ENCODE data around the gene ECHS1.
"Not testable (repeated sequence)": the region's sequence is repeated elsewhere in the genome, so short reads cannot be mapped to it uniquely, and the experiment has no call there.

Gene ECHS1

DNA sequence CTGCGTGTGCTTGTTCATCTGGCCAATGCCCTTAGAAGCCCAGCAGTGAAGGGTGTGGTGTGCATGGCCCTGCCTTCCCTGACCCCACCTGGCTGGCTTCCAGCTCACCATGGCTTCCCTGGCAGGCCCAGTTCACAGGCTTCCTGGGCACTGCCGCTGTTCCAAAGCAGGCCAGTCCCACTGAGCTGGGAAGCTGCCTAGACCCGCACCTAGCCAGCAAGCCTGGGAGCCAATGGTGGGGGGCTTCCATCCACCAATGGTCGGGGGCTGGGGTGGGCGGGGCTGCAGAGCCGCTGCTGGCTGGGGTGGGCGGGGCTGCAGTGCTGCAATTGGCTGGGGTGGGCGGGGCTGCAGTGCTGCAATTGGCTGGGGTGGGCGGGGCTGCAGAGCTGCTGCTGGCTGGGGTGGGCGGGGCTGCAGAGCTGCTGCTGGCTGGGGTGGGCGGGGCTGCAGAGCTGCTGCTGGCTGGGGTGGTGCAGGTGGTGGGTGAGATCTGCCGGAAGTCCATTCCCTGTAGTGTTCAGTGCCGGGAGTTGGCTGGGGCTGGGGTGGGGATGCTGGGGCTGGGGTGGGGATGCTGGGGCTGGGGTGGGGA, 48.9 kb downstream of the ECHS1 start:
- no peak for DNase-seq (ENCODE audit: low spot score)

DNA sequence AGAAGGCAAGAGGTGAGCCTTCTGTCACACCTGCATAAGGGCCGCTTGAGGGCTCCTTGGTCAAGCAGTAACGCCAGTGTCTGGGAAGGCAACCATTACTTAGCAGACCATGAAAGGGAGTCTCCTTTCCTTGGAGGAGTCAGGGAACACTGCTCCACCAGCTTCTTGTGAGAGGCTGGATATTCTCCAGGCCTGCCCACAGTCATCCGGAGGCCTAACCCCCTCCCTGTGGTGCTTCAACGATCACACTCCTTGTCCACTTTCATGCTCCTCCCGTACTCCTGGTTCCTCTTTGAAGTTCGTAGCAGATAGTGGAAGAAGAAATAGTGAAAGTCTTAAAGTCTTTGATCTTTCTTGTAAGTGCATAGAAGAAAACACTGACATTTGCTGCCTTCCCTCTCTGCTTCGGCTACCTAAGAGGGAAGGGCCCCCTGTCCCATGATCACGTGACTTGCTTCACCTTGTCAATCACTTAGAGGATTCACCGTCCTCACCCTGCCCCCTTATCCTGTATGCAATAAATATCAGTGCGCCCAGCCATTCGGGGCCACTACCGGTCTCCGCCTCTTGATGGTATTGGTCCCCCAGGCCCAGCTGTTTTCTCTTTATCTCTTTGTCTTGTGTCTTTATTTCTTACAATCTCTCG, 51.0 kb downstream of the ECHS1 start:
- not testable (repeated sequence) for DNase-seq (ENCODE audit: low spot score)

DNA sequence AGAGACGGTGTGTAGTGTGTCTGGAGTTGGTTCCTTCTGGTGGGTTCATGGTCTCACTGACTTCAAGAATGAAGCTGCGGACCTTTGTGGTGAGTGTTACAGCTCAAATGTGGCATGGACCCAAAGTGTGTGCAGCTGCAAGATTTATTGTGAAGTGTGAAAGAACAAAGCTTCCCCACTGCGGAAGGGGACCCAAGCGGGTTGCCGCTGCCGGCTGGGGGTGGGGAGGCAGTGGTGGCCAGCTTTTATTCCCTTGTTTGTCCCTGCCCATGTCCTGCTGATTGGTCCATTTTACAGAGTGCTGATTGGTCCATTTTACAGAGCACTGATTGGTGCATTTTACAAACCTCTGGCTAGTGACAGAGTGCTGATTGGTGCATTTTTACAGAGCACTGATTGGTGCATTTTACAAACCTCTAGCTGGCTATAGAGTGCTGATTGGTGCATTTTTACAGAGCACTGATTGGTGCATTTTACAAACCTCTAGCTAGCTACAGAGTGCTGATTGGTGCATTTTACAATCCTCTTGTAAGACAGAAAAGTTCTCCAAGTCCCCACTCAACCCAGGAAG, 52.2 kb downstream of the ECHS1 start:
- DNase-seq (ENCODE audit: low spot score), result not testable (repeated sequence)

DNA sequence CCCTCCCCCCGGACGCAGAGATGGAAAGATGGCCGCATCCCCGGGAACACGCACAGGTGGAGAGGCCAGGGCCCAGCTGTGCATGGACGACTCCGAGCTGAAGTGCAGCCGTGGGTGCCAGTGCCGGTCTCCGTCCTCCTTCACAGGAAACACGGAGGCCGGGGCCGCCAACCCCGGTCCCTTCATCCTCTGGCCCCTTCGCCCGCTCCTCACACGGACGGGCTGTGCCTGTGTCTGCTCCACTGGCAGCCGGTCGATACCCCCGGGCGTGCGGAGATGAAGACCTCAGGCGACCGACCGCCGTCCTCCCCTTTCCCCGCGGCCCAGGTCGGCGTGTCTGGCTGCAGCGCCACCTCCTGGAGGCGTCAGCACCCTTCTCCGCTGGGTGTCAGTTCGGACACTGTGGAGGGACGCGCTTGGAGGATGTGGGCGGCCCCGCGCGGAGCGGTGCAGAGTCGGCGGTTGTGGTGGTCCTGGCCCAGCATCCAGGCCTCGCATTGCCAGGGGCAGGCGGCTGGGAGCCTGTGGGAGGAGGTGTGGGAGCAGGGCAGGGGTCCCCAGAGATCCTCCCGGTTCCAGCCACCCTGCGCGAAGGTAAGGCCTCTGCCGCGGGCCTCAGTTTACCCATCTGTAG, 54.5 kb downstream of the ECHS1 start:
- DNase-seq (ENCODE audit: low spot score), result no peak

DNA sequence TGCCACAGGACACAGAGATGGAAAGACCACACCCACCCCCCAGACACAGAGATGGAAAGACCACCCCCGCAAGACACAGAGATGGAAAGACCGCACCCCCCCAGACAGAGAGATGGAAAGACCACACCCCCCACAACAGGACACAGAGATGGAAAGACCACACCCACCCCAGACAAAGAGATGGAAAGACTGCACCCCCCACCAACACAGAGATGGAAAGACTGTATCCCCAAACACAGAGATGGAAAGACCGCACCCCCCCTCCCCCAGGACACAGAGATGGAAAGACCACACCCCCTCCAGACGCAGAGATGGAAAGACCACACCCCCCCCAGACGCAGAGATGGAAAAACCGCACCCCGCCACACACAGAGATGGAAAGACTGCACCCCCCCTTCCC, 56.4 kb downstream of the ECHS1 start:
- DNase-seq (ENCODE audit: low spot score), result no peak

DNA sequence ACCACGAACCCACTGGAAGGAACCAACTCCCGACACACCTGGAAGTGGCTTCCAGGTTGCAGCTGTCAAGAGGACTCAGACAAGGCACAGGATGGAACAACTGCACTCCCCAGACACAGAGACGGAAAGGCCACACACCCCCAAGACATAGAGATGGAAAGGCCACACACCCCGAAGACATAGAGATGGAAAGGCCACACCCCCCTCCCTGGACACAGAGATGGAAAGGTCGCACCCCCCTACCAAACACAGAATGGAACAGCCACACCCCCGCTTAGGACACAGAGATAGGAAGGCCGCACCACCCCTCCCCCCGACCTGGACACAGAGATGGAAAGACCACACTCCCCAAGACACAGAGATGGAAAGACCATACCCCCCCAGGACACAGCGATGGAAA, 56.9 kb downstream of the ECHS1 start:
- DNase-seq (ENCODE audit: low spot score), result no peak

DNA sequence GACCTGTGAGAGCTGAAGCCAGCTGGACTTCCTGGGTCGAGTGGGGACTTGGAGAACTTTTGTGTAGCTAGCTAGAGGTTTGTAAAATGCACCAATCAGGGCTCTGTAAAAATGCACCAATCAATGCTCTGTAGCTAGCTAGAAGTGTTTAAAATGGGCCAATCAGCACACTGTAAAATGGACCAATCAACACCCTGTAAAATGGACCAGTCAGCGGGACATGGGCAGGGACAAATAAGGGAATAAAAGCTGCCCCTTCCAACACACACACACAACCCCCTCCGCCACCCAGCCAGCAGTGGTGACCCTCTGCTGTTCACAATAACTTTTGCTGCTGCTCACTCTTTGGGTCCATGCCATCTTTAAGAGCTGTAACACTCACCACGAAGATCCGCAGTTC, 57.3 kb downstream of the ECHS1 start:
- DNase-seq (ENCODE audit: low spot score), result no peak

DNA sequence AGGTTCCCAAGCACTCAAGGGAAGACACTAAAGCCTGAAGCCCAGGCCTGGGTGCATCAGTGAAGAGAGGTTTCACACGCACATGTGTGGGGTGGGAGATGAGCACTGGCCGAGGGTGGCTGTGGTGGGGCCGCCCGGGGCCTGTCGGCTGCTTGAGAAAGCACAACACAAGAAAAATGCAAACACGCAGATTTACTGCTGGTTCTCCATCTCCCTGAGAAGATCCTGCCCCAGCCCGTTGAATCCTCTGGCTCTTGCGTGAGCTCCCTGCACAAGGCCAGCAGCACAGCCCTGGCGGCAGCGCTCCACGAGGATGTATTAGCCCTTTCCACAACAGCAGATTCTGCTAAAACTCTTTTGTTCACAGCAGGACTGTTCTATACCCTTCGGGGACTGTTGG, 58.2 kb downstream of the ECHS1 start:
- no peak for DNase-seq (ENCODE audit: low spot score)

DNA sequence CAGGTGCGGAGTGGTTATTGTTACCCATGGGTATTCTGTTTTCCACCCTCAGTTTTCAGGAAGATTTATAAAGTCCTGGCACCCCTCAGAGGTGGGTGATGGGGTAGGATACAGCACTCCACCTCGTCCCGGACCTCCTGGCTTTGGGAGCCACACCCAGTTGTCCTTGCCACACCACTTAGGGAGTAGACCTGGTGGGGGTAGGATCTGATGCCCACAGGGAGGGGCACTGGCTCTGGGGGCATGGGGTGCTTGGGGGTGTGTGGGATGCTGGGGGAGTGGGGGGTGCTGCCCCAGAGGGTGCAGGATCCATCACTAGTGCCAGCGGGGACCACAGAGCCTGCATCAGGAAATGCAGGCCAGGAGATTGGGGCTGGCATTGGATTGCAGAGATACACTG, 60.0 kb downstream of the ECHS1 start:
- DNase-seq (ENCODE audit: low spot score), result no peak

DNA sequence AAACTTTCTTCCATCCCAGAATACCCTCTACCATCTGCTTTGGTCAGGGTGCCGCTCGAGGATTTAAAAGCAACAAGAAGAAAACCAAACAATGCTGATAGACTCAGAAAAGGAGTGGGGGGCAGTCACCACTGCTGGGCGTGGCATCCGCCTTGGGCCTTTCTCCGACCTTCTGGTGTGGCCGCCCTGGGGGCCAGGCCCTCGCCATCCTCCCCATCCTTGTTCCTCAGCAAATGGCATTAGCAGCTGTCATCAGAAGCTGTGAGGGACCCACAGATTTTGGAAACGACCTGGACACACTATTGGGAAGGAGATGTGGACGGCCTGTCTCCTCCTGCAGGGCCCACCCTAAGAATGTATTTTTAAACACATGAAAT, 60.4 kb downstream of the ECHS1 start:
- no peak for DNase-seq (ENCODE audit: low spot score)

Data from putamen (tissue), 1 donor.